Duodenal mucosa (tissue), 2 donors: ENCODE measurements around the gene SP6.

Experiments used
- H3K27ac ChIP-seq: one replicate; pipeline ENCODE4 v1.7.0; 2013; ENCODE audit warnings: low read depth, low read length
- H3K27me3 ChIP-seq, 2 donors: one replicate each; pipeline ENCODE4 v1.7.0; 2013; ENCODE audit warnings: low read length in 2 of 2, control low read depth in 1 of 2; ENCODE audit not compliant: insufficient read depth in 2 of 2, control insufficient read depth in 1 of 2
- H3K36me3 ChIP-seq, 2 donors: one replicate each; pipeline ENCODE4 v1.7.0; 2013; ENCODE audit warnings: low read length in 2 of 2, control low read depth in 1 of 2; ENCODE audit not compliant: insufficient read depth in 2 of 2, control insufficient read depth in 1 of 2
- H3K4me1 ChIP-seq, 2 donors: one replicate each; pipeline ENCODE4 v1.7.0; 2013; ENCODE audit warnings: low read length in 2 of 2, control low read depth in 1 of 2; ENCODE audit not compliant: insufficient read depth in 2 of 2, control insufficient read depth in 1 of 2
- H3K4me3 ChIP-seq, 2 donors: one replicate each; pipeline ENCODE4 v1.7.0; 2013; ENCODE audit warnings: low read length in 2 of 2, low read depth in 1 of 2
- H3K9ac ChIP-seq, 2 donors: one replicate each; pipeline ENCODE4 v1.7.0; 2013; ENCODE audit warnings: low read length in 2 of 2, low read depth in 1 of 2
- H3K9me3 ChIP-seq, 2 donors: one replicate each; pipeline ENCODE4 v1.7.0; 2013; ENCODE audit warnings: low read length in 2 of 2, control low read depth in 1 of 2; ENCODE audit not compliant: control insufficient read depth in 1 of 2

SP6 gene

DNA sequence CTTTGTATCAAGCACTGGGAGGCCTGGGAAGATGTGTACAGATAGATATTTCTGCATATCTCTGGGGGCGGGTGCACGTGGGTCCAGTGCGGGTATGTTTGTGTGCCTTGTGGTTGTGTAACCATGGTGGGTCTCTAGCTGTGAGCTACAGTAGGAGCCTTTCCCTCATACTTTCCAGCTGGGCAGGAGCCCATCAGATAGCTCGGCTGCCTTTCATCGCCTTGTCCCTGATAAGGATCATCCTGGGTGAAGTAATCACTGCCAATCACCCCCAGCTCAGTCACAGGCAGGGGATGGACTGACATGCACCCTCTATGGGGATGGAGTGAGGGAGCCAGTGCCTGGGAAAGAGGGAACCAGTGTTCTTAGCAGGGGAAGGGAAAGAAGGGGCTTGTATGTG, 6.7 kb downstream of the SP6 start:
- no peak overlapping the region for H3K4me3 ChIP-seq
- no peak overlapping the region for H3K9ac ChIP-seq
- peaks cover 38% of the 10 kb centered on the region in 2 donors for H3K4me1 ChIP-seq
- peaks cover 9 to 34% of the 10 kb centered on the region in 2 donors for H3K27me3 ChIP-seq
- no peaks in the 10 kb centered on the region for H3K36me3 ChIP-seq
- no peaks in the 10 kb centered on the region for H3K9me3 ChIP-seq
- no peak overlapping the region for H3K27ac ChIP-seq

DNA sequence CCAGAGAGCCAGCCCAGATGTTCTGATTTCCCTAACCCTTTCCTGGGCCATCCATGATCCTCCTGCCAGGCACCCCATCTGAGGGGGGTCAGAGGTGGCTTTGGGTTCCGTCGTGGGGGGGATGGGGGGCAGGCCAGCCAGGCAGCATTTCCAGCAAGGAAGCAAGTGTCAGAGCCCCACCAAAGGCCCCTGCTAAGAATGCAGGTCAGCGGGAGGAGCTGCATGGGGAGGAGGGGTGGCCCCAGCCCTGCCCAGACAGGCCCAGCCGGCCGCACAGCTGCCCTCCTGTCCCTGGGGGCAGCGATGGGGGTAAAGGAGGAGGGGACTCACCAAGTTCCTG, 7.6 kb downstream of the SP6 start:
- Histone ChIP-seq H3K27me3 (peaks cover 9 to 25% of the 10 kb centered on the region in 2 donors), H3K9ac (peak overlapping the region in 1 of 2 donors; percentile 37), H3K36me3 (peaks cover 3 to 8% of the 10 kb centered on the region in 2 donors), H3K9me3 (no peaks in the 10 kb centered on the region), H3K27ac (no peak overlapping the region), H3K4me3 (no peak overlapping the region), H3K4me1 (peaks cover 39 to 40% of the 10 kb centered on the region in 2 donors)

DNA sequence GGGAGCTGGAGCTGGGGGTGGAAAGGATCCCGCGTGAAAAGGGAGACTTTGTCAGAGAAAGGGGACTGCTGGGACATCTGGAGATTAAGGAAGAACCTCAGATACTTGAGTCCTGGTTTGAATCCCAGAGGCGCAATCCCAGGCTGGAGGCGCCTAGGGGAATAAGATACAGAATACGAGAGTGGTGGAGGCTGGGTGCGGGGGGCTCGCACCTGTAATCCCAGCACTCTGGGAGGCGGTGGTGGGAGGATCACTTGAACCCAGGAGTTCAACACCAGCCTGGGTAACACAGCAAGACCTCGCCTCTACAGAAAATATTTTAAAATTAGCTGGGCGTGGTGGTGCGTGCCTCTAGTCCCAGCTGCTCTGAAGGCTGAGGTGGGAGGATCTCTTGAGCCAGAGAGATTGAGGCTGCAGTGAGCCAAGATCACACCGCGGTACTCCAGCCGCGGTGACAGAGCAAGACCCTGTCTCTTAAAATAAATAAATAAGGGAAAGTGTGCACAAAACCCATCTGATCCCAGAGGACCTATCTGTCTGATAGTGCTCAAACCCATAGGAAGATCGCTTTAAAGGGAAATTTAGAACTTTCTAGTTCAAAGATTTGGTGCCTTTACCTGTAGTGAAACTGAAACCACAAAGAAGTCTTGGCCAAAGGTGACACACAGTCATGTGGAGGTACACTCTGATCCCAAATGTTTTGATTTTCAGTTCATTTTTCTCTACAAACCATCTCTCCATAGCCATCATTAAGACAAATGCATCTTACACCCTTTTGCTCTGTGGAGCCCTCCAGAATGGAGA, 9.3 kb downstream of the SP6 start:
- H3K27me3 ChIP-seq: peaks cover 0 to 13% of the 10 kb centered on the region in 2 donors
- peak overlapping the region; percentile 28 for H3K27ac ChIP-seq
- H3K4me1 ChIP-seq: peaks cover 39 to 40% of the 10 kb centered on the region in 2 donors
- H3K36me3 ChIP-seq: peaks cover 8 to 22% of the 10 kb centered on the region in 2 donors
- no peaks in the 10 kb centered on the region for H3K9me3 ChIP-seq
- H3K4me3 ChIP-seq: peak overlapping the region in 1 of 2 donors; percentile 97
- H3K9ac ChIP-seq: peak overlapping the region; percentile 82 to 86

DNA sequence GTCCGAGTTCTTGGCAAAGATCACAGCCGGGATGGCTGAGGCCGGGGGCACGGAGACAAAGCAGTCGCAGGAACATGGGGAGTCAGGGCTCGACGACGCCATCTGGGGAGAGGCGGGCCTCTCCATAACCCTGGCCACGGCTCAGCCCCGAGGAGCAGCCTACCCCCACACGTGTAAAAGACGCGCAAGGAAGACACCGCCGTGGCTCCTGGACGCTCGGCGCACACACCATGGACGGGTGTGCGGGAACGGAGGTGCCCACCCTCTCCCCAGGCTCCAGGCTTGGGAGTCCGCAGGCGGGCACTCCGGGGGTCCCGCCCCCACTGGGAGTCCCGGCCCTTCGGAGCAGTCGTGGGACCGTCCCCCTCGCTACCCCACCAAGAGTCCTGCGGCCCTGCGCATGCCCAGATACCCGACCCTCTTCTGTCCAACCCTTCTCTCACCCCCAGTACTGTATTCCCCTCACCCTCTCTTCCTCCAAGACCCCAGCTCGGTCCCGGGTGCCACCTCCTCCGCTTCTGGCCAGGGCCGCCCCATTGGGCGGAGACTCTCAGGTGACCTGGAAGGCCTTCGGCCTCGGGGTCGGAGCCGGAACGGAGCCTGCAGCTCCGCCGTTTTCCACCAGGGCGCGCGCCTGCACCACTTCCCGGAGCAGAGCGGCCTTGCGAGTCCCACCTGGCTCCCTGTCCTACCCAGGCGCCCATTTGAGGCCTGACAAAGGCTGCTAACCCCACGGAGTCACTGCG, 10.0 kb downstream of the SP6 start, which contains the start of gene SCRN2:
Gene SCRN2, minus strand, starts transcription at position 532 of the 746 bp plus-strand sequence. Its CDS starts 430 bp downstream, at position 102.
- Histone ChIP-seq H3K4me3 (peak within 1 kb of the TSS; percentile 96 to 97), H3K27ac (peak within 1 kb of the TSS; percentile 28), H3K9ac (peak within 1 kb of the TSS; percentile 82 to 86), H3K27me3 (peaks cover 0 to 6% of the 10 kb centered on the region in 2 donors), H3K9me3 (no peaks in the 10 kb centered on the region), H3K4me1 (peaks cover 39 to 40% of the 10 kb centered on the region in 2 donors), H3K36me3 (peaks cover 12 to 29% of the 10 kb centered on the region in 2 donors)

DNA sequence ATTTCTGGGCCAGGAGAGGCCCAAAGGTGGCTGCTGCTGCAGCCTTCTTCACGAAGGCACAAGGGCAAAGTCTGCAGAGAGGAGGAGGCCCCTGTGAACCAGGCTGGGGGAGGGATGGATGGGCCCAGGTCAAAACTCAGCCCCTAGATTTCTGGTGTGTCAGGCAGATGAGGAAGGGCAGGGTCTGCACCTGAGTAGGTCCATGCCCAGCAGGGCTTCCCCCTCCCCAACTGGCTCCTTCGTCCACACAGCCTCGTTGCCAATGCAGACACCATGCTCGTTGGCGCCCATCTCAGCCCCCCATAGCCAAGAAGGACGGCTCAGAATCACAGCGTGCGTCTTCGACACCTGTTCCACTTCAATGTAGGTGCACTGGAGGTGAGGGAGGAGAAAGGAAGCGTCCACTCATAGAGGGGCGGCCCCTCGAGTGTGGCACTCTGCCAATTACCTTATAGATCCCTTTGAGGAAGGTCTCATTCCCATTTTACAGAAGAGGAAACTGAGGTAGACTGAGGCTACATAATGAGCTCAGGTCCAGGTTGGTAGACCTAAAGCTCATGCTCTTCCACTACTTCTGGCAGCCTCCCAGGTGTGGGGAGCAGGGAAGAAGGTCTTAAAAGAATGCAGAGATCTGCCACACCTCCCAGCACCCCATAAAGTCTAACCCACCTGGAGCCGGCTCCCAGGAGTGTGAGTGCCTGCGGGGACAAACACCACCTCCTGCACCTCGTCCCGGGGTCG, 10.8 kb downstream of the SP6 start:
- H3K36me3 ChIP-seq: peaks cover 16 to 34% of the 10 kb centered on the region in 2 donors
- H3K27ac ChIP-seq: no peak overlapping the region
- peaks cover 0 to 6% of the 10 kb centered on the region in 2 donors for H3K27me3 ChIP-seq
- H3K9me3 ChIP-seq: no peaks in the 10 kb centered on the region
- H3K9ac ChIP-seq: peak overlapping the region; percentile 82 to 86
- H3K4me3 ChIP-seq: peak overlapping the region; percentile 96 to 97
- H3K4me1 ChIP-seq: peaks cover 39 to 40% of the 10 kb centered on the region in 2 donors

DNA sequence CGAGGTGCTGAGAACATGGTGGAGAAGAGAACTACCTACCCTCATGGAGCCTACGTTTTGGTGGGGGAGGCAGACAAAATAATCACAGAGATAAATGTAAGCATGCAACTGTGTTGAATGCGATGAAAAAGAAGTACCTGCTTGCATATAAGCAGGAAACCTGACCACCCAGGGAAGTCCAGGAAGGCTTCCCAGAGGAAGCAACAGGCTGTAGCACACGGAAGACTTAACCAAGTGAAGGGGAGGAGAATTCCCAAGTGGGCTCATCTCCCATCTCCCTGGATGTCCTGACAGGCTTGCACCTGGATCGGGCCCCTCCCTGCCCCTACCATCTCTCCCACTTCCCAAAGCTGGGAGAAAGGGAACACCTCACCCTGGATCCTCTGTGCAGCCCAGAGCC, 11.9 kb downstream of the SP6 start:
- Histone ChIP-seq H3K27me3 (peaks cover 0 to under 1% of the 10 kb centered on the region in 2 donors), H3K36me3 (peaks cover 16 to 34% of the 10 kb centered on the region in 2 donors), H3K9ac (no peak overlapping the region), H3K9me3 (no peaks in the 10 kb centered on the region), H3K27ac (no peak overlapping the region), H3K4me1 (peaks cover 35 to 44% of the 10 kb centered on the region in 2 donors), H3K4me3 (no peak overlapping the region)

DNA sequence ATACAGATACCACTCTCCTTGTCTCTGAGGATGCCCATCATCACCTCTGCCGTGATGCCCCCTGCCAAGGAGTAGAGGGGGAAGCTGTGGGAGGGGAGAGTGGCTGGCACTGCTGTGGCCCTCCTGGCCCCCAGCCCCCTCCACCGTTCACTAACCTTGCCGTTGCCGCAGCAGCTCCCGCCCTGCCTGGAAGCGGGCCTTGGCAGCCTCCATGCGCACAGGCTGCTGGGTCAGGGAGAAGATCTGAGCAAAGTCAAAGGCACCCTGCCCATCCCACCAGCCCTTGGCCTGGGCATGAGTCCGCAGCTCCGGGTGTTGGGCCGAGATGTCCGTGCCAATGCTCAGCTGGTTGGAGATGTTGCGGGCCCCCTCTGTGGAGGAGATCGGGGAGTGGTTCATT, 12.3 kb downstream of the SP6 start:
- Histone ChIP-seq H3K27me3 (no peaks in the 10 kb centered on the region), H3K9me3 (no peaks in the 10 kb centered on the region), H3K27ac (no peak overlapping the region), H3K4me3 (no peak overlapping the region), H3K4me1 (peaks cover 30 to 44% of the 10 kb centered on the region in 2 donors), H3K36me3 (peaks cover 16 to 34% of the 10 kb centered on the region in 2 donors), H3K9ac (no peak overlapping the region)

DNA sequence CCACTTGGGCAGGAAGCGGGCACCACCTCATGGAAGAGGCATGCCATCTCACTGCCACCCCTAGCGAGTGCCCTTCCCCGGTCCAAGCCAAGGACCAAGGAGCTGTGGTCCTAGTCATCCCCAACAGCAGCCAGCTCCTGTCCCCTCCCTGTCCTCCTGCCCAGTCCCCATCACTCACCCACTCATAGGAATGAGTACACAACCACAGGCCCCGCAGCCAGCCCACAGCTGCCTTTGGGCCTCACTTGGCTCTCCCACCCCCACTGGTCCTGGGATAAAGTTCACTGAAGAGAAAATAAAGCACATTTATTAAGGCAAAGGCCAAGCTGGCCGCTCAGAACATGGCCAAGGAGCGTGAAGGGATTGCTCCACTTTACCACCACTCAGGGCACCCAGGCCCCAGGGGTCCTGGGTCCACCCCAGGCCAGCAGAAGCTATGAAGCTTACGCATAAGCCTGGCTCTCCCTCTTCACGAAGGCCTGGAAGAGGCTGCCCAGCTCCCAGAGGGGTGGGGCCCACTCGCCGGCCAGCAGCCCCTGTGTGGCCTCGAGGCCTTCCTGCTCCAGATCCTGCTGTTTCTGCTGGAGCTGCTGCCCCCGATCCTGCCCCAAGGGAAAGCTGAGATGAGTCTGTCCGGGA, 13.4 kb downstream of the SP6 start:
- Histone ChIP-seq H3K27ac (no peak overlapping the region), H3K9ac (no peak overlapping the region), H3K9me3 (no peaks in the 10 kb centered on the region), H3K27me3 (no peaks in the 10 kb centered on the region), H3K36me3 (peaks cover 16 to 34% of the 10 kb centered on the region in 2 donors), H3K4me1 (peaks cover 25 to 35% of the 10 kb centered on the region in 2 donors), H3K4me3 (no peak overlapping the region)

DNA sequence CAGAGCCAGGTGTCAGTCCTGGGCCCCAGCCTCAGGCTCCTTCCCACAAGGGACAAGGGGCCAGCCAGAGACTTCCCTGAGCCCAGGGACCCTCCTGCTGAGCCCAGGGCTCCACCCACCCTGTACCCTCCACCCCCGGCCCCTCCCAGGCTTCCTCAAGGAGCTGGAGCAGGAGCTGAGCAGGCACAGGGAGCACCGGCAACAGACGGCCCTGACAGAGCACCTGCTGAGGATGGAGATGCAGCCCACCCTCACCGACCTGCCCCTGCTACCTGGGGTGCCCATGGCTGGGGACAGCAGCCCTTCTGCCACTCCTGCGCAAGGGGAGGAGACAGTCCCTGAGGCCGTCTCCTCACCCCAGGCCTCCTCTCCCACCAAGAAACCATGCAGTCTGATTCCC, 14.4 kb downstream of the SP6 start:
- no peak overlapping the region for H3K27ac ChIP-seq
- no peak overlapping the region for H3K9ac ChIP-seq

More for the DNA sequence above, 14.4 kb downstream of the SP6 start:
- Histone ChIP-seq H3K4me1 (peaks cover 26 to 36% of the 10 kb centered on the region in 2 donors), H3K4me3 (no peak overlapping the region), H3K9me3 (no peaks in the 10 kb centered on the region), H3K36me3 (peaks cover 16 to 34% of the 10 kb centered on the region in 2 donors), H3K27me3 (no peaks in the 10 kb centered on the region)
